CD4-positive, alpha-beta T cell treated with Interleukin-4 for 1 hour (primary cell): ENCODE measurements around the gene C10orf67.
"Not testable (repeated sequence)": the region's sequence is repeated elsewhere in the genome, so short reads cannot be mapped to it uniquely, and the experiment has no call there.

Source experiments
- DNase-seq, 2 donors: peaks; one replicate each; pipeline ENCODE4 v3.0.0-alpha.2; 2020 to 2022

Gene C10orf67

DNA sequence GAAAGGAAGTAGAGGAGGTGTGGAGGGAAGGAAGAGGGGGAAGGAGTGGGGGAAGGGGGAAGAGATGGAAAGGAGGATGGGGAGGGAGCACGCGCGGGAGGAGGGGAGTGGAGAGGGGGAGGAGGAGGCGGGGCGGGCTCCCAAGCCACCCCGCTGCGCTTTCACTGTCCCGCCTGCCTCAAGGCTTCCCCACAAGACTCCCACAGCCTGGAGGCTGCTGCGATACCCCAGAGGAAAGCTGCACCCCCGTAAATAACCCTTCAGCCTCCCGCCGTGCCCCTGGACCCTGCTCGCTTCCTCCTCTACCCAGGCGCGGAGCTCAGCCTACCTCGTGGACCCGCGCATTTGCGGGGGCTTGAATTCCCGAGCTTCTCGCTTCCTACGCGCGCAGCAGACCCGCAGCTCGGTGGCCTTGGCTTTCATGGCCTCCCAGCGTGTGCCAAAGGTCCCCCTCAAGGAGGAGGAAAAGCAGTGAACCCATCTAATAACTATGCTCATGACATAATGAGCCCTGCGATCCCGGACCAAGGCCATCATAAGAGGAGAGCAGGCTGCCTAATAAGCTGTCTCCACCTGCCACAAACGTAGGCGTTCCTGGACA lies at the start of gene C10orf67:
C10orf67 (minus strand) TSS at position 557 of the 601 bp plus-strand sequence; CDS start at position 534, 23 bp downstream.
- DNase-seq: peak in 1 of 2 donors; percentile 22

DNA sequence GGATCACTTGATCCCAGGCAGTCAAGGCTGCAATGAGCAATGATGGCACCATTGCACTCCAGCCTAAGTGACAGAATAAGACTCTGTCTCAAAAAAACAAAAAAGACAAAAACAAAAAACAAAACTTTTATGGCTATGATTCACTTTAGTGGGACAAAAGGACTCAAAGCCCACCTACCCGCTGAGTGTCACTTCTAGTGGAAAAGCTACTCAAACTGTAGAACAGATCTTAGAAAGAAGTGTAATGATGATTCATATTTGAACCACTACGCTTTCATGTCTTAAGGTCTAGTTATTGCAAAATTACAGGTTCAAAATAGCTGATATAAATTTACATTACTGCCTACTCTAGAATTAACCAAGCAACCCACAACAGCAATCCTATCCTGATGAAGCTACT lies 47.2 kb upstream of the C10orf67 start:
- DNase-seq: no peak

DNA sequence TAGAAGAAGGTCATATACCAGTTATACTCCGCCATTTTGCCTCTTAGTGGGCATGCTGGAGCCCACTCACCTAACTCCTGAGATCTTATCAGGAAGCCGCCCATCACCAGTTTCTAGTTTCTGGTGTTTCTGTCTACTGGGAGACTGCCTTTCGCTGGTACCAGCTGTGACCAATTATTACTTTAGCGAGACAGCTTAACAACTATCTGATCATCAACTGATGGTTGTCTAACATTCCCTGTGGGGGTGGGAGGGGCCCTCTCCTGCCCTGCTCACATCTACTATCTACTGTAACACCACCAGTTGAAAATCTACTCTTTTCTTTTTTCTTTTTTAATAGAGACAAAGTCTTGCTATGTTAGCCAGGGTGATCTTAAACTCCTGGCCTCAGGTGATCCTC lies 46.2 kb upstream of the C10orf67 start:
- no peak for DNase-seq

DNA sequence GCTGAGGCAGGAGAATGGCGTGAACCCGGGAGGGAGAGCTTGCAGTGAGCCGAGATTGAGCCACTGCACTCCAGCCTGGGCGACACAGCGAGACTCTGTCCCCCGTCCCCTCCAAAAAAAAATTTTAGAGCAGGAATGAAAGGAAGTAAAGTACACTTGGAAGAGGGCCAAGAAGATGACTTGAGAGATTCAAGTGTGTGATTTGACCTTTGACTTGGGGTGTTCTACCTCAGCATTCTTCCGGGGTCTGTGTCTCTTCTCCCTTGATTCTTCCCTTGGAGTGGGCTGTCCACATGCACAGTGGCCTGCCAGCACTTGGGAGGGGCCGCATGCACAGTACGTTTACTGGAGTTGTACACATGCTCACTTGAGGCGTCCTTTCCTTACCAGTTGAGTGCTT lies 45.8 kb upstream of the C10orf67 start:
- DNase-seq: not testable (repeated sequence)

DNA sequence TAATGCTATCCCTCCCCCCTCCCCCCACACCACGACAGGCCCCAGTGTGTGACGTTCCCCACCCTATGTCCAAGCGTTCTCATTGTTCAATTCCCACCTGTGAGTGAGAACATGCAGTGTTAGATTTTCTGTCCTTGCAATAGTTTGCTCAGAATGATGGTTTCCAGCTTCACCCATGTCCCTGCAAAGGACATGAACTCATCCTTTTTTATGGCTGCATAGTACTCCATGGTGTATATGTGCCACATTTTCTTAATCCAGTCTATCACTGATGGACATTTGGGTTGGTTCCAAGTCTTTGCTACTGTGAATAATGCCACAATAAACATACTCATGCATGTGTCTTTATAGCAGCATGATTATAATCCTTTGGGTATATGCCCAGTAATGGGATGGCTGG lies 42.9 kb upstream of the C10orf67 start:
- DNase-seq: not testable (repeated sequence)

DNA sequence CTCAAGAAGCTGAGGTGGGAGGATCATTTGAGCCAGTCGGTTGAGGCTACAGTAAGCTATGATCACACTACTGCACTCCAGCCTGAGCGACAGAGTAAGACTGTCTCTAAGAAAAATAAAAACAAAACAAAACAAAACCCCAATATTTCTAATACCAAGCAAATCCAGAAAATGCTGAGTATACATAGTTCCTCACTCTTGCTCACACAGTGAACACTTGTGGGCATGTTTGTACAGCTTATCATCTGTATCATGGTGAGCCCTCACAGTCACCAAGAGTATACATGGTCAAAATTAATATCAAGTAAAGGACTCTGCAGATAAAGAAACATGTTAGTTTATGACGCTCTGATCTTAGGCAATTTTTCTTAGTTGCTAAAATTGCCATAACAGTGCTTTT lies 41.5 kb upstream of the C10orf67 start:
- DNase-seq: no peak

DNA sequence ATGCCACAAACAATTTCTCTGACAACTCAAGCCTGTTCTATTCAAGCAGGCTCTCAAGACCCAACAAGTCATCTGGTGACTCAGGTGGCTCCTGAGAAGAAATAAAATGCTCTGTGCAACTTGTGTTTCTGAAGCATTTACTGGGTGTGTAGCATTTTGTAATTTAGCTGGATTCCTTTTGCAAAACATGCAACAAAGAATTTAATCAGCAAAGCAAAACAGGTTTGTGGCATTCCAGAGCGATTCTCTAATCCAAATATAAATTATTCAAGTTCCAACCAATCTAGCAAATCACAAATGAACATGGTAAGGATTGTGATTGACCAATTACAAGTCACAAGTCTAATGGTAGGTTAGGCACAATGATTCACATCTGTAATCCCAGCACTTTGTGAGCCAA lies 39.8 kb upstream of the C10orf67 start:
- no peak for DNase-seq

DNA sequence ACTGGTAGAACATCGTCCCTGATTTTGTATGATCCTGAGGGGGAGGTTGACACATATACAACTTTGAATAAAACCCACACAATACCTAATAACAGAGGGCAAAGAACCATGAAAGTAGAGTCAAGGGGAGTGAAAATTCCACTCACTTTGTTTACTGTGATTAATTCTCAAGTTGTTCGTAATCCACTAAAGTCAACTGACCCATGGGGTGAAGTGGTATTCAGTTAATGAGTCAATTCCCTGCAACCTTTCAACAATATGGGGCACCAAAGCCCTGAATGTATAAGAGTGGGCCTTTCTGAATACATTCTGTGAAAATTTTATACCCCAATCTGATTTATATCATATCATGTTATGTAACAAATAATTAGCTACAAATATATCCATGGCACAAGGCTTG lies 39.0 kb upstream of the C10orf67 start:
- DNase-seq: no peak

DNA sequence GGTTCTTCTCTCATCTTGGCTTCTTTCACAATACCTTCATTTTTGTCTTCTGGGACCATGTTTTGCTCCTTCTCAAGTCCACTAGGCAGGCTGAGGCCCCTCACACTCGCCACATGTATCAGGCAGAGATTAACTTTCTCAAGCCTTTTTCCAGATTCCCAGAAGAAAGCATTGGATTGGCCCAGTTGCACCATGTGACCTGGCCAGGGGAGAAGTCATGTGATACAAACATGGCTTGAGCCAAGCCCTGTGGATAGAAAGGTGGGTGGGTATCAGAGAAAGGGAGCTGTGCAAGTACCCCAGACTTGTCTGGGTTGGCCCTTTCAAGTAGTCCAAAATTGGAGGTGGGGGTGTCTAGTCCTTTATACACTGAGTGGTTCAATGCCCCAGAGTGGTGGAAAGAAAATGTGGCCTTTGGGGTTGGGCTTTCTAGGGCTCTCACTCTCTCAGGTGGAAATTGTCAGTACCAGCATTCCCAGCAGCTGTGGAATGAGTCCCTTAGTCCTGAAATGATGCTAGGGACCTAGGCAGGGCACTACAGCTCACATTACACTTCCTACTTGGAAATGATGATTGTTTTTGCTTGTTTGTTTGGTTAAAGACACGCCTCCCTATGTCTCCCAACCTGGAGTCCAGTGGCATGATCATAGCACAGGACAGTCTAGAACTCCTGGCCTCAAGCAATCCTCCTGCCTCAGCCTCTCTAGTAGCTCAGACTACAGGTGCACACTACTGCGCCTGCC lies 36.9 kb upstream of the C10orf67 start:
- DNase-seq: no peak

DNA sequence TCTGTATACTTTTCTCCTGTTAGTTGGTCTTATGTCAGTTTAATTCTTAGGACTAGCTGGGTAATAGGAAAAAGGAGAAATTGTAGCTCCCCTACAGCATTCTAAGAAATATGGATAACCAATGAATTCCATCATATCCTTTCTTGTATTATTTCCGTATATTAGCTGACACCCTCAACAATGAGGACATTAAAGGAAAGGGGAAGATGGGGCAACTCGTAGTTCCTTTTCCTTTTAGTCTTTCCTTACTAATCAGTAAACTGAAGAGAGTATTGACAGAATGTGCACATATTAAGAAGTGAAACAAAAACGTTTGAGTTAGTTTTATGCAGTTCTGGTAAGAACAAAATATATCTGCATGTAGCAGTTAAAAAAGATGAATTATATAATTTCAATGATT lies 35.1 kb upstream of the C10orf67 start:
- no peak for DNase-seq

DNA sequence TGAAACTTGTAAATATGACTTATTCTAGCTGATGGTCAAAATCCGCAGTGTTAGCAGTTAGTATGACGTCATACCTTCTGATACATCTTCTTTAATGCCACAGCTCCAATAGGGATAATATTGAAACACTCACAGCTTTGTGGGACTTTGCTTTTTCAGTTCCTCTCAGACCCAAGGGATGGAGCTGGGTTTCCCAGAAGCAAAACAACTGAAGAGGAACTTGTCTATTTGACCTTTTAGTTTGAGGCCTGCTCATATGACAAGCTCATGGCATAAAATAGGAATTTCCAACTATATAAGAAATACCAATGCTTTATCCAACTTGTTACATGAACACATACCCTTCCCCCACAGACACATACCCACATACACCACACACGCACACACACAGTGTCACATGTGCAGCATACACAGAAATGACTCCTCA lies 31.6 kb upstream of the C10orf67 start:
- DNase-seq: peak; percentile 14 to 49

DNA sequence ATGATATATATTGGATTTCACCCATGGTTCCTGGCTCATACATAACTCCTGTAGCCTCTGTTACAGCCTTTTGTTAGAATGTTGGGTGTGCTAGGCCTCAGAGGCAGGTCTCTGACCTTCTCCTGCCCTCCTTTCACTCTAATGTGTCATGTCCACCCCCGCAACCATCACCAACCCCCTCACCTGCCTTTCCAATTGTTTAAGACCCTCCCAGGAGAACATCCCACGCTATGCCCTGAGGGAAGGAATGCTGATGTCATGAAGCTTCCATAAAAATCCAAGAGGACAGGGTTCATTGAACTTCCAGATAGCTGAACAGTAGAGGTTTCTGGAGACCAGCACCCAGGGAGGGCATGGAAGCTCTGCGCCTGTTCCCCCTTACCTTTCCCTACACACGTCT lies 30.8 kb upstream of the C10orf67 start:
- DNase-seq: no peak

DNA sequence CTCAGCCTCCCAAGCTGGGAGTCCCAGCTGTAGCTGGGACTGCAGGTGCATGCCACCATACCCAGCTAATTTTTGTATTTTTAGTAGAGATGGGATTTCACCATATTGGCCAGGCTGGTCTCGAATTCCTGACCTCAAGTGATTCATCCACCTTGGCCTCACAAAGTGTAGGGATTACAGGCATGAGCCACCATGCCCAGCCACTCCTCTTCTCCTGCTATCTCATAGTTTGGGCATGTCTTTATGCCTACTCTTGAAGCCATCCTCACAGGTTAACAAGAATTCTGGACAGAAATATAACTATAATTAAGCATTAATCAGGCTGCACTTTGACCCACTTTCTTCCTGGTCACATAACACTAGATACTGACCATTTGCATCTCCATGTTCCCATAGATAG lies 28.6 kb upstream of the C10orf67 start:
- DNase-seq: no peak

DNA sequence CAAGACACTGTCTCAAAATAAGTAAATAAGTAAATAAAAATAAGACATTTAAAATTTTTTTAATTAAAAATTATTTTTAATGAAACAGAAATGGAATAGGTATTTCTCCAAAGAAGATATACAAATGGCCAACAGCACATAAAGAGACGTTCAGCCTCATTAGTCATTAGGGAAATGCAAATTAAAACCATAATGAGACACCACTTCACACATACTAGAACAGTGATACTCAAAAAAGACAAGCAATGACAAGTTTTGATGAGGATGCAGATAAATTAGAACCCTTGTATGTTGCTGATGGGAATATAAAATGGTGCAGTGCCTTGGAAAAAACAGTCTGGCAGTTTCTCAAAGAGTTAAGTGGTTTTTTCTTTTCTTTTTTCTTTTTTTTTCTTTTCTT lies 26.5 kb upstream of the C10orf67 start:
- no peak for DNase-seq

DNA sequence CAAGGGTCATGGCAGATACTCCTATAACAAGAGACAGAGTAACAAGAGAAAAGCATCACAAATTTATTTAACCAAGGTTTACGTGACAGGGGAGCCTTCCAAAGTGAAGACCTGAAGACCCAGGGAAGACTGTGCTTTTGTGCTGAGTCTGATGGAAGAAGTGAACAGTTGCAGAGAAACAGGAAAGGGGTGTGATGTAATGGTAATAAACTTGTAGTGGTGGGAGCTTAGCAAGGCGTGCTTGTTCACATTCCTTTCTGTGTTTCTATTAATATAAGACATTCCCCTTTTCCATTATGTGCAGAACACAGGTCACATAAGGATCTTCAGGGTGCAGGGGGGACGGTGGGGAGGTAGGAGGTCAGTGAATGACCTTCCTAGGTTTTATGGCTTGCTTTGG lies 25.5 kb upstream of the C10orf67 start:
- no peak for DNase-seq

DNA sequence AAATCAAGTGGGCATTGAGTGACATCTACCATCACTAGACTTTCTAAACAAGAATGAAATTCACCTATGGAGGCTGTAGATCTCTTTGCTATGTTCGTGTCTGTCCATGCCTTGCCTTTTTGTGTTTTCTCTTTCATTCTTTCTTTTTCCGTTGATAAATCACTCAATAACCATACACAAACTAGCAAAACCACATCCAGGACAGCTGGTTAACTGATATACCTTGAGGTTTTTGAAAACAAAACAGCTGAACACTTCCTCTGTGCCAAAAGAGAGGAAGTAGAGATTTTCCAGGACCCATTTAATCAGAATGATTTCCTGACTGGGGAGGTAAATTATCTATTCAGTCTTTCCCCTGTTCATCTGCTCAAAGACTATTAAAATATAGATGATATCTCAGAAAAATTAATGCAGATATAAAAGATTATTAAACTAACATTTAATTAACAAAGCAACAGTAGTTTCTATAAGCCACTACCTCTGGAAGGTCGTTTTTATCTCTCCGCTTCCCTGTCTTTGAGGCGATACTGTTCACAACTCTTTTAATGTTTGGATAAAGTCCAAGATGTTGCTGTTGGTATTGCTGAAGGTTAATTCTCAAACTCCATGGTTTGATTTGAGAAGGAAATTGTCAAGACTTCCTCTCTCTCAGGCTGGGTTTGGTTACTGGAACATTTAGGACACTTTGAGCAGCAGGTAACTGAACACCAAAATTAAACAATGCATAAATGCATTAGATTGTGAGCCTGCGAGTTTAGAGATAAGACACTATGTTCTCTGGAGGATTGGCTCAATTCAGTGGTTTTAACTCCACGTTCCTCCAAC lies 24.4 kb upstream of the C10orf67 start:
- peak in 1 of 2 donors; percentile 37 for DNase-seq

DNA sequence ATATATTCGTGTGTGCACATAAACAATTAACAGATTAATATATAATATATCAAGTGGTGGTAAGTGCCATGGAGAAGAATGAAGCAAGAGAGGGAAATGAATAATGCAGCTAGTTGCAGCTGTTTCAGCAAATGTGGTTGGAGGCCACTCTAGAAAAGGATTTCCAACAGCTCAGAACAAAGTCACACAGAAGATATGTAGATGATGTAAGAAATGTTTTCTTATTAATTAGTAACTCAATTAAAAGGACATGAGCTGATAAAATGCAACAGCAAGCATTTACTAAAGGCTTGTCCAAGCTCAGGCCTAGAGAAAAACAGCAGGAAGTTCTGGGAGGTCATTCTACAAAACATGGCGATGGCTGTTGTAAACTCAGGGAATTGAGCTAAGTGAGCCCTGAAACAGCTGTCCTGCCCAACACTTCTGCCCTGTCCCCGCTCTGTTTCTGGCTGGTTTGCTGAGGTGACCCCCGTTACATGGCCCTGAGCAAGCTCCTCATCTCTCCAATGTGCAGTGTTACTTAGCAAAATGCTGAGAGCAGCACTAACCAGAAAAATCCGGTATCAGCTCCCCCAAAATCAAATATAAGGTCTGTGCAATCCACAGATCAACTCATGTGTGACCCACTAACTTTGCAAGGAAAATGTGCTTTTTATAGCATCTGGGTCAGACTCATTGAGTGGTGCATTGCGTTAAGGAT lies 23.4 kb upstream of the C10orf67 start:
- DNase-seq: no peak

DNA sequence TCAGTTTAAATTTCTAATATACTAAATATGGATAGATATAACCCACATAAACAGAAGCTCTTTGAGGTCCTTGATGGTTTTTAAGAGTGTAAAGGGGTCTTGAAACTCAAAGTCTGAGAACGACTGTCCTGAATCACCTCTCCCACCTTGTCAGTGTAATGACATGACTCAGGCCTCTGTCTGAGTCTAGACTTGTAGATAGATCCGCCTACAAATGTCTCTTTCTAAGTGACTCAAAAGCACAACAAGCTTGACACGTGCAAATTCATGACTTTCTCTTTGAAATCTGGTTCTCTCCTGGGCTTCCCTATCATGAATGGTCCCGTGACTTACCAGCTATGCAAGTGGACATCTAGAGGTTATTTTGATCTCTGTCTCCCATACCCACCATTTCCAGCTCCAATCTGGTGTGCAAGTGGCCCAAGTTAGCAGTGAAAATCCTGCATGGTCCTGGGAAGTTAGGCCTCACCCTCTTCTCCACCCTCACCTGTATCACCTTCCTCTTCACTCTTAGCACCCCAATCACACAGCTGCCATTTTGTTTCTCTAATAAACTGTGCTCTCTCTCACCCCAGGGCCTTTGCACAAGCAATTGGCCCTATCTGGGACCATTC lies 20.9 kb upstream of the C10orf67 start:
- DNase-seq: not testable (repeated sequence)

DNA sequence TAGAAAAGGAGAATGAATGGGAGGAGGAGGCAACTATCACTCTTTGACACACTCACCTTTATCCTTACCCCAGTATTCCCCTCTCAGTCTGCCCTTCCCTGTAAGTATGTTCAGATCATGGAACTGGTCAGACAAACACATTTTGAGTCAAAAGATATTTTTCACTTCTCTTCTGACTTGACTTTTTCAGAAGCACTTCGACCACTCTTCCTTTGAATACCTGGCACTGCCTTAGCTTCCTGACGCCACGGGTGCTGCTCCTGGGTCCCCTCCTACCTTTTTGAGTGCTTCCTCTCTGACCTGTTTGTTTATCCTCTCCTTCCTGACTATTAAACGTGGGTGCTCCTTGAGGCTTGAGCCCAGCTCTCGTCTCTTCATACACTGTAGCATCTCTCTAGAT lies 19.8 kb upstream of the C10orf67 start:
- no peak for DNase-seq

DNA sequence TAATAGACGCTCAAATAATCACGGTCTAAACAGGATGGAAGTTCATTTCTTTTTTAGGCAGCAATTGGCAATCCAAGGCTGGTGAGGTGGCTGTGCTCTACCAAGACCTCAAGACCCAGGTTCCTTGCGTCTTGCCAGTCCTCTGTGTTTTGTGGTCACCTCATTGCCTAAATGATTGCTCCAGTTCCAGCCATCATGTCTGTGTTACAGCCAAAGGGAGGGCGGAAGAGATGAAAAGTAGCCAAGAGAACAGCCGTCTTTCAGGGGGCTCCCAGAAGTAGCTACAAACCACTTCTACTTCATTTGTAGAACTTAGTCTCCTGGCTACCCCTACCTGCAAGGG lies 19.2 kb upstream of the C10orf67 start:
- no peak for DNase-seq

DNA sequence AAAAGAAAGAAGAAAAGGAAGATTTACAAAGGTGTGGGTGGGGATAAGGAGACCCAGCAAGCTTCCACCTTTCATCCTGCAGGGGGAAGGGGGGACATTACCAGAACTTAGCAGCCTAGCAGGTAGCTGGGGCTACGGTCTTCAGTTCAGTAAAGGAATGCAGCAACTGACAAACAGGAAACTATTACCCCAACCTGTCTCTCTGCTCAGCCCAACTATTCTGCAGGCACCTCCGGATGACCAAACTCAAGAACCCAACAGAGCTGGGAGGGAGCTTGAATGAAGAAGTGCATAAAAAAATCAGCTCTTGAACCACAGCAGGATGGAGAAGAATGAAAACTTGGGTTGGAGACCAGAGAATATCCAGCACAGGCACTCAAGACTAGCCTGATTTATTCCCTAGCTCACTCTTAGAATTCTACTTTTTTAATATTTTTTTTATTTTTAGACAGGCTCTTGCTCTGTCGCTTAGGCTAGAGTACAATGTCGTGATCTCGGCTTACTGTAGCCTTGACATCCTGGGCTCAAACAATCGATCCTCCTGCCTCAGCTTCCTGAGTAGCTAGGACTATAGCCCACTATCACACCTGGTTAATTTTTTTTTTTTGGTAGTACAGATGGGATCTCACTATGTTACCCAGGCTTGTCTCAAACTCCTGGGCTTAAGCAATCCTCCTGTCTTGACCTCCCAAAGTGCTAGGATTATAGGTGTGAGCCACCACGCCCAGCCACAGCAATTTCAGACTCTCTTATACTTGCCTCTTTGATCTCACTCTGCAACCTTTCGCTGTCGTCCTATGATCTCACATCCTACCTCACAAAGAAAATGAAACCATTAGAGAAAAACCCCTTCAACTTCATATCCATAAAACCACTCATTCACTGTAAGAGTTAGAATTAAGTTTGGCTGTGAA lies 18.5 kb upstream of the C10orf67 start:
- DNase-seq: peak; percentile 40 to 71
